Fibroblast of mammary gland (primary cell): ENCODE data around the gene SRCAP.

Experiments used
- DNase-seq: peaks from one replicate; pipeline ENCODE4 v3.0.0-alpha.2; 2010; ENCODE audit warnings: low read depth
- H3K4me3 ChIP-seq: 2 replicates; pipeline ENCODE4 v1.5.1; 2011; ENCODE audit warnings: low read depth, mild to moderate bottlenecking, low read length, moderate library complexity; ENCODE audit not compliant: control insufficient read depth
- TF ChIP-seq, protein P1 (sequence below): conservative IDR thresholded peaks from 2 replicates; pipeline ENCODE4 v1.5.1; 2011; ENCODE audit warnings: low read depth, low read length, inconsistent platforms; ENCODE audit not compliant: control insufficient read depth, insufficient read depth

The SRCAP gene

DNA sequence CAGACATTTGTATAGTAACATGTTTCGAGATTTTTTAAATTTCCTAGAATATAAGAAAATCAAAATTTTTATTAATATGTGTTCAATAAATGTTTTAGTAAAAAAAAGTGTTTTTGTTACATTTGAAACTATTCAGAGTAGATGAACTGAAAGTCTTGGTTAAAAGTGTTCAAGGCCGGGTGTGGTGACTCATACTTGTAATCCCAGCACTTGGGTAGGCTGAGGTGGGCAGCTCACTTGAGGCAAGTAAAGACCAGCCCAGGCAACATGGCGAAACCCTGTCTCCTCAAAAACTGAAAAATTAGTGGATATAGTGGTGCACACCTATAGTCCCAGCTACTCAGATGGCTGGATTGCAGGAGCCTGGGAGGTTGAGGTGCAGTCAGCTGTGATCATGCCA is 32.4 kb downstream of the SRCAP start:
- TF ChIP-seq, protein P1, sequence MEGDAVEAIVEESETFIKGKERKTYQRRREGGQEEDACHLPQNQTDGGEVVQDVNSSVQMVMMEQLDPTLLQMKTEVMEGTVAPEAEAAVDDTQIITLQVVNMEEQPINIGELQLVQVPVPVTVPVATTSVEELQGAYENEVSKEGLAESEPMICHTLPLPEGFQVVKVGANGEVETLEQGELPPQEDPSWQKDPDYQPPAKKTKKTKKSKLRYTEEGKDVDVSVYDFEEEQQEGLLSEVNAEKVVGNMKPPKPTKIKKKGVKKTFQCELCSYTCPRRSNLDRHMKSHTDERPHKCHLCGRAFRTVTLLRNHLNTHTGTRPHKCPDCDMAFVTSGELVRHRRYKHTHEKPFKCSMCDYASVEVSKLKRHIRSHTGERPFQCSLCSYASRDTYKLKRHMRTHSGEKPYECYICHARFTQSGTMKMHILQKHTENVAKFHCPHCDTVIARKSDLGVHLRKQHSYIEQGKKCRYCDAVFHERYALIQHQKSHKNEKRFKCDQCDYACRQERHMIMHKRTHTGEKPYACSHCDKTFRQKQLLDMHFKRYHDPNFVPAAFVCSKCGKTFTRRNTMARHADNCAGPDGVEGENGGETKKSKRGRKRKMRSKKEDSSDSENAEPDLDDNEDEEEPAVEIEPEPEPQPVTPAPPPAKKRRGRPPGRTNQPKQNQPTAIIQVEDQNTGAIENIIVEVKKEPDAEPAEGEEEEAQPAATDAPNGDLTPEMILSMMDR: no peak
- peak; percentile 21 for DNase-seq
- no peak overlapping the region for H3K4me3 ChIP-seq

DNA sequence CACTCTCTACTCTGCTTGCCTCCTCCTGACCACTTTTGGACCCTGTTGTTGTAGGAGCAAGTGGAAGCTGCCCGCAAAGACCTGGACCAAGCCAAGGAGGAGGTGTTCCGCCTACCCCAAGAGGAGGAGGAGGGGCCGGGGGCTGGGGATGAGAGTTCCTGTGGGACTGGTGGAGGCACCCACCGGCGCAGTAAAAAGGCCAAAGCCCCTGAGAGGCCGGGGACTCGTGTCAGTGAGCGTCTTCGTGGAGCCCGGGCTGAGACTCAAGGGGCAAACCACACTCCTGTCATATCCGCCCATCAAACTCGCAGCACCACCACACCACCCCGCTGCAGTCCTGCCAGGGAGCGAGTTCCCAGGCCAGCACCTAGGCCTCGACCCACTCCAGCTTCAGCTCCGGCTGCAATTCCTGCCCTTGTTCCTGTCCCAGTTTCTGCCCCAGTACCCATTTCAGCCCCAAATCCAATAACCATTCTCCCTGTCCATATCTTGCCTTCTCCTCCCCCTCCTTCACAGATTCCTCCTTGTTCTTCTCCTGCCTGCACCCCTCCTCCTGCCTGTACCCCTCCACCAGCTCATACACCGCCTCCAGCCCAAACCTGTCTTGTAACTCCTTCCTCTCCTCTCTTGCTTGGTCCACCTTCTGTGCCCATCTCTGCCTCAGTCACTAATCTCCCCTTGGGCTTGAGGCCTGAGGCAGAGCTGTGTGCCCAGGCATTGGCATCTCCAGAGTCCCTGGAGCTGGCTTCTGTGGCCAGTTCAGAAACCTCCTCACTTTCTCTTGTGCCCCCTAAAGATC is 38.2 kb downstream of the SRCAP start:
- H3K4me3 ChIP-seq: no peak overlapping the region
- DNase-seq: no peak
- TF ChIP-seq, protein P1: no peak

DNA sequence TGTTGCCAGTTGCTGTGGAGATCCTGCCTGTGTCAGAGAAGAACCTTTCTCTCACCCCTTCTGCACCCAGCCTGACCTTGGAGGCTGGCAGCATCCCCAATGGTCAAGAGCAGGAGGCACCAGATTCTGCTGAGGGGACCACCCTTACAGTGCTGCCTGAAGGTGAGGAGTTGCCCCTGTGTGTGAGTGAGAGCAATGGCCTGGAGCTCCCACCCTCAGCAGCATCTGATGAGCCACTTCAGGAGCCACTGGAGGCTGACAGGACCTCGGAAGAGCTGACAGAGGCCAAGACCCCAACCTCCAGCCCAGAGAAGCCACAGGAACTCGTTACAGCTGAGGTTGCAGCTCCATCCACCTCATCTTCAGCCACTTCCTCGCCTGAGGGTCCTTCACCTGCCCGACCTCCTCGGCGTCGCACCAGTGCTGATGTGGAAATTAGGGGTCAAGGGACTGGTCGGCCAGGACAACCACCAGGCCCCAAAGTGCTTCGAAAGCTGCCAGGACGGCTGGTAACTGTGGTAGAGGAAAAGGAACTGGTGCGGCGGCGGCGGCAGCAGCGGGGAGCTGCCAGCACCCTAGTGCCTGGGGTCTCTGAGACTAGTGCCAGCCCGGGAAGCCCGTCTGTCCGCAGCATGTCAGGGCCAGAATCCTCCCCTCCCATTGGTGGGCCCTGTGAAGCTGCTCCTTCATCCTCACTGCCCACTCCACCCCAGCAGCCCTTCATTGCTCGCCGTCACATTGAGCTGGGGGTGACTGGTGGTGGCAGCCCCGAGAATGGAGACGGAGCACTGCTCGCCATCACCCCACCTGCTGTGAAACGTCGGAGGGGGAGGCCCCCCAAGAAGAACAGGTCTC is 39.0 kb downstream of the SRCAP start:
- no peak for DNase-seq
- TF ChIP-seq, protein P1: no peak
- H3K4me3 ChIP-seq: no peak overlapping the region

DNA sequence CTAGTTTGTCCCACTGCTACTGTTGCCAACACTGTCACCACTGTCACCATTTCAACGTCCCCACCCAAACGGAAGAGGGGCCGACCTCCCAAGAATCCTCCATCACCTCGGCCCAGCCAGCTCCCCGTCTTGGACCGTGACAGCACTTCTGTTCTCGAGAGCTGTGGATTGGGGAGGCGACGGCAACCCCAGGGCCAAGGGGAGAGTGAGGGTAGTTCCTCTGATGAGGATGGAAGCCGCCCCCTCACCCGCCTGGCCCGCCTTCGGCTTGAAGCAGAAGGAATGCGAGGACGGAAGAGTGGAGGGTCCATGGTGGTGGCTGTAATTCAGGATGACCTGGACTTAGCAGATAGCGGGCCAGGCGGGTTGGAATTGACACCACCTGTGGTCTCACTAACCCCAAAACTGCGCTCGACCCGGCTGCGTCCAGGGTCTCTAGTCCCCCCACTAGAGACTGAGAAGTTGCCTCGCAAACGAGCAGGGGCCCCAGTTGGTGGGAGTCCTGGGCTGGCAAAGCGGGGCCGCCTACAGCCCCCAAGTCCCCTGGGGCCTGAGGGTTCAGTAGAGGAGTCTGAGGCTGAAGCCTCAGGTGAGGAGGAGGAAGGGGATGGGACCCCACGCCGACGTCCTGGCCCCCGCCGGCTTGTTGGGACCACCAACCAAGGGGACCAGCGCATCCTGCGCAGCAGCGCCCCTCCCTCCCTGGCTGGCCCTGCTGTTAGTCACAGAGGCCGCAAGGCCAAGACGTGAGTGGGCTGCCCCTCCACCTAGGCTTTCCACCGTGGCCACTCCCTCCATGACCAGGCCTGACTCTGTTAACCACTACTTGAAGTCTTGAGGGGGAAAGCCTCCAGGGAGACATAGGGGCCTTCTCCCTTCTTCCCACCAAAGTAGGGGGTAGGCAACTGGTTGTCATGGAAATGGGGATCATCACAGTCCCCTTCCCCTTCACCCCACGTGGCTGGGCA is 40.3 kb downstream of the SRCAP start:
- TF ChIP-seq, protein P1: no peak
- no peak overlapping the region for H3K4me3 ChIP-seq
- DNase-seq: peak; percentile 43

DNA sequence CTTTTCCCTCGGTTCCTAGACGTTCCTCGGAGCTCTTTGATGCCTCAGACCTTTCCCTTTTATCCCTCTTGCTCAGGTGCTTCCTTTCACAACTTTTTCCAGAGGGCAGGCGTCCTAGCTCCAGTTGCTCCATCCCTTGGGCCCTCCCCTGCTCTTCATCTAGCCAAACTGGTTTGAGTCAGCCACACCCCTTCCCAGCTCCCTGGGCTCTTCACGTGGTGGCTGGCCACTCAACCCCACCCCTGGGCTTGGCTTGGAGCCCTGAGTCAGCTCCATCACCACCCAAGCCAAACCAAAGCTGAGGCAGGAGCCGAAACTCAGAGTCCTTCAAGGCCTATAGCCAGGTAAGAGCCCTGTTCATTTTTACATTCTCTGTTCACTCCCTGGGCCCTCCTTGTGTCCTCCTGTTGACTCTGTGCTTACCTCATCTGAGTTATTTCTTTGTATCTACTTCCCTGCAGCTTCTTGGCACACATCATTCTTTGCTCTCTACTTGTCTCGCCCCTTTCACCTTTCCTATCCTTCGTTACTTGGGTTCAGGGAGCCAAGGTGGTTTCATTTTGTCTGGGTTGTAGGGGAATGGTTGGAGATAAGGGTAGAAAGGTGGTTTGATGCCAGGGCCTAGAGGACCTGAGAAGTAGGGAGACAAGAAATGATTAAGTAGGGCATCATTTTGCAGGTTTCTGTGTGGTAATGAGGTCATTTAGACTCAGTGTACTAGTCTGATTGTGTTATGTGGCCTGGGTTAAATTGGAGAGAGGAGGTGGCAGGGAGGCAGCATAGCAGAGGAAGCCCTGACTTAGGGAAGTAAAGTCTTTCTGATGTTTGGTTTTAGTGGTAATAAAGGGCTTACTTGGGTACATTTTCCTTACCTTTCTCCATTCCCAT is 41.6 kb downstream of the SRCAP start:
- DNase-seq: peak; percentile 93
- H3K4me3 ChIP-seq: no peak overlapping the region
- TF ChIP-seq, protein P1: no peak
